H1 (cell line): ENCODE data around the gene CANT1. TPM values are rescaled to one million over a fixed set of nuclear protein-coding genes. Genes with fewer than 3 reads are reported as not detected.

Experiments
- CTCF ChIA-PET: fragments of 300-600 bp; sonication (Branson Sonifier 250); formaldehyde crosslinking; loops from one replicate; lab custom pipeline; 2021; ENCODE audit not compliant: partially characterized antibody; lab: Charles Lee
- POLR2A ChIA-PET: fragments of 300-600 bp; sonication (Branson Sonifier 250); formaldehyde crosslinking; loops from one replicate; lab custom pipeline; 2021; ENCODE audit warnings: inconsistent platforms; ENCODE audit not compliant: partially characterized antibody; lab: Charles Lee
- DNase-seq, 2 experiments: peaks; one replicate each; pipeline versions ENCODE4 v3.0.0 to v3.0.0-alpha.2; 2010 to 2022; ENCODE audit warnings: low spot score in 2 of 2, low read depth in 1 of 2, mixed read lengths in 1 of 2
- FAIRE-seq: peaks from 2 replicates; lab custom pipeline; 2011; peaks lifted over from hg19 to GRCh38; lab: Jason Lieb, UNC
- H2AFZ ChIP-seq: 2 replicates; pipeline ENCODE4 v1.8.1; 2012; ENCODE audit warnings: low read length, inconsistent platforms
- H2AK5ac ChIP-seq: 2 replicates; pipeline ENCODE4 v1.6.1; 2013; ENCODE audit warnings: low read depth, low read length
- H2BK120ac ChIP-seq: replicated peaks from 2 replicates; pipeline ENCODE3; 2013; ENCODE audit warnings: low read depth, low read length, inconsistent platforms
- H2BK12ac ChIP-seq: 2 replicates; pipeline ENCODE4 v1.6.1; 2013; ENCODE audit warnings: low read depth, low read length
- H2BK15ac ChIP-seq: 2 replicates; pipeline ENCODE4 v1.6.1; 2013; ENCODE audit warnings: low read length
- H2BK20ac ChIP-seq: 2 replicates; pipeline ENCODE4 v1.6.1; 2013; ENCODE audit warnings: low read length
- H2BK5ac ChIP-seq: 2 replicates; pipeline ENCODE4 v1.6.1; 2013; ENCODE audit warnings: low read depth, low read length
- H3K14ac ChIP-seq: 2 replicates; pipeline ENCODE4 v1.6.1; 2013; ENCODE audit warnings: inconsistent platforms; ENCODE audit not compliant: insufficient read length
- H3K18ac ChIP-seq: 2 replicates; pipeline ENCODE4 v1.6.1; 2013; ENCODE audit warnings: low read length; ENCODE audit errors: extremely low read depth
- H3K23ac ChIP-seq: 2 replicates; pipeline ENCODE4 v1.6.1; 2013; ENCODE audit warnings: inconsistent platforms; ENCODE audit not compliant: insufficient read length
- H3K23me2 ChIP-seq: 2 replicates; pipeline ENCODE4 v1.6.1; 2013; ENCODE audit warnings: low read depth, low read length
- H3K27ac ChIP-seq: 2 replicates; pipeline ENCODE4 v1.6.1; 2011; ENCODE audit warnings: low read depth, low read length, inconsistent platforms
- H3K27me3 ChIP-seq, 4 experiments: replicated peaks in 1 of 4; 1 replicate in 1 of 4; 2 replicates in 3 of 4; pipeline versions ENCODE4 v1.6.1 to v1.8.1; 2011 to 2013; ENCODE audit warnings: low read length in 3 of 4, mild to moderate bottlenecking in 3 of 4, inconsistent platforms in 2 of 4, mixed read lengths in 2 of 4, moderate library complexity in 1 of 4; ENCODE audit not compliant: control insufficient read depth in 3 of 4, insufficient read depth in 3 of 4; ENCODE audit errors: extremely low read depth in 1 of 4
- H3K36me3 ChIP-seq, 4 experiments: 2 replicates each; pipeline versions ENCODE4 v1.6.1 to v1.8.1; 2011 to 2013; ENCODE audit warnings: mild to moderate bottlenecking in 4 of 4, low read length in 3 of 4, moderate library complexity in 2 of 4, control low read depth in 1 of 4, inconsistent platforms in 1 of 4; ENCODE audit not compliant: insufficient read depth in 4 of 4, control insufficient read depth in 2 of 4
- H3K4ac ChIP-seq: replicated peaks from 2 replicates; pipeline ENCODE3; 2013; ENCODE audit warnings: low read length, low read depth, mixed read lengths, inconsistent platforms; ENCODE audit not compliant: insufficient read length
- H3K4me1 ChIP-seq, 4 experiments: replicated peaks in 1 of 4; 1 replicate in 1 of 4; 2 replicates in 3 of 4; pipeline versions ENCODE4 v1.6.1 to v1.8.1; 2011 to 2013; ENCODE audit warnings: low read length in 3 of 4, inconsistent platforms in 2 of 4, mixed read lengths in 1 of 4; ENCODE audit not compliant: insufficient read depth in 4 of 4, control insufficient read depth in 3 of 4
- H3K4me2 ChIP-seq, 2 experiments: 2 replicates each; pipeline versions ENCODE4 v1.6.1 to v1.8.1; 2011 to 2013; ENCODE audit warnings: low read depth in 2 of 2, low read length in 2 of 2, control low read depth in 1 of 2, inconsistent platforms in 1 of 2, mild to moderate bottlenecking in 1 of 2; ENCODE audit not compliant: insufficient read depth in 1 of 2
- H3K4me3 ChIP-seq, 4 experiments: fragments of 200-600, 300-600 bp in 1 of 4; sonication (generic), shearing (Covaris generic), sonication (Bioruptor Twin) in 1 of 4; 2 replicates each; pipeline versions ENCODE4 v1.5.1 to v1.8.1; 2011 to 2016; ENCODE audit warnings: low read length in 4 of 4, low read depth in 3 of 4, control low read depth in 2 of 4, inconsistent platforms in 2 of 4, mild to moderate bottlenecking in 2 of 4, mixed read lengths in 1 of 4, moderate library complexity in 1 of 4; ENCODE audit not compliant: insufficient read depth in 2 of 4; ENCODE audit errors: extremely low read depth in 1 of 4
- H3K56ac ChIP-seq: replicated peaks from 2 replicates; pipeline ENCODE3; 2013; ENCODE audit warnings: low read depth, mild to moderate bottlenecking, mixed read lengths, low read length, inconsistent platforms; ENCODE audit not compliant: insufficient read length
- H3K79me1 ChIP-seq: 2 replicates; pipeline ENCODE4 v1.6.1; 2013; ENCODE audit warnings: low read depth, low read length, control low read depth
- H3K79me2 ChIP-seq, 2 experiments: 2 replicates each; pipeline versions ENCODE4 v1.6.1 to v1.8.1; 2012 to 2013; ENCODE audit warnings: low read length in 2 of 2, mild to moderate bottlenecking in 2 of 2, inconsistent platforms in 1 of 2; ENCODE audit not compliant: insufficient read depth in 2 of 2, control insufficient read depth in 1 of 2
- H3K9ac ChIP-seq, 4 experiments: replicated peaks in 1 of 4; 1 replicate in 1 of 4; 2 replicates in 3 of 4; pipeline versions ENCODE4 v1.6.1 to v1.8.1; 2011 to 2013; ENCODE audit warnings: low read depth in 3 of 4, low read length in 3 of 4, control low read depth in 2 of 4, mild to moderate bottlenecking in 2 of 4, moderate library complexity in 2 of 4, inconsistent platforms in 1 of 4; ENCODE audit errors: extremely low read depth in 1 of 4
- H3K9me3 ChIP-seq, 2 experiments: 2 replicates each; pipeline versions ENCODE4 v1.6.1 to v1.8.1; 2012 to 2013; ENCODE audit warnings: mild to moderate bottlenecking in 2 of 2, moderate library complexity in 2 of 2, control low read depth in 1 of 2, inconsistent platforms in 1 of 2, low read depth in 1 of 2, low read length in 1 of 2, mixed read lengths in 1 of 2; ENCODE audit not compliant: insufficient read depth in 2 of 2
- H4K20me1 ChIP-seq, 2 experiments: replicated peaks in 1 of 2; 2 replicates each; pipeline versions ENCODE3 to v1.8.1; 2011 to 2013; ENCODE audit warnings: inconsistent platforms in 2 of 2, low read length in 2 of 2, mild to moderate bottlenecking in 1 of 2; ENCODE audit not compliant: insufficient read depth in 2 of 2, control insufficient read depth in 1 of 2
- H4K5ac ChIP-seq: 2 replicates; pipeline ENCODE4 v1.6.1; 2013; ENCODE audit warnings: low read length, low read depth, mixed read lengths, inconsistent platforms; ENCODE audit not compliant: insufficient read length
- H4K8ac ChIP-seq: 2 replicates; pipeline ENCODE4 v1.8.0; 2013; ENCODE audit warnings: mild to moderate bottlenecking, moderate library complexity, low read length, inconsistent platforms; ENCODE audit not compliant: insufficient read depth; ENCODE audit errors: extremely low read depth
- H4K91ac ChIP-seq: replicated peaks from 2 replicates; pipeline ENCODE3; 2013; ENCODE audit warnings: low read length, mixed read lengths, inconsistent platforms; ENCODE audit not compliant: insufficient read length
- CHD1 ChIP-seq: IDR thresholded peaks from 2 replicates; pipeline ENCODE4 v1.6.1; 2012; ENCODE audit warnings: low read depth, low read length, improper control_type of control experiment
- CTBP2 ChIP-seq: IDR thresholded peaks from 2 replicates; pipeline ENCODE4 v1.7.0; 2011; ENCODE audit warnings: borderline replicate concordance, mild to moderate bottlenecking, moderate library complexity, mixed read lengths, low read length; ENCODE audit not compliant: insufficient read depth, insufficient read length
- FOSL1 ChIP-seq: IDR thresholded peaks from 2 replicates; pipeline ENCODE4 v1.6.1; 2011; ENCODE audit warnings: mild to moderate bottlenecking, low read depth, low read length, moderate library complexity; ENCODE audit not compliant: insufficient read depth
- GABPA ChIP-seq: IDR thresholded peaks from 2 replicates; pipeline ENCODE4 v1.6.1; 2011; ENCODE audit warnings: mild to moderate bottlenecking, low read length, moderate library complexity, borderline replicate concordance; ENCODE audit not compliant: insufficient read depth
- HDAC2 ChIP-seq, 2 experiments: fragments of 300-600 bp in 1 of 2; sonication (generic) in 1 of 2; IDR thresholded peaks; 2 replicates each; pipeline ENCODE4 v1.6.1; 2011 to 2012; ENCODE audit warnings: low read depth in 2 of 2, low read length in 2 of 2, mild to moderate bottlenecking in 2 of 2, moderate library complexity in 2 of 2, borderline replicate concordance in 1 of 2, inconsistent platforms in 1 of 2
- JUND ChIP-seq: IDR thresholded peaks from 2 replicates; pipeline ENCODE4 v1.6.1; 2011; ENCODE audit warnings: mild to moderate bottlenecking, improper control_type of control experiment, low read length
- KDM4A ChIP-seq: IDR thresholded peaks from one replicate; pipeline ENCODE4 v1.7.1; 2012; ENCODE audit warnings: low read depth, mild to moderate bottlenecking, moderate library complexity, low read length, inconsistent platforms; ENCODE audit not compliant: severe bottlenecking
- SP1 ChIP-seq: IDR thresholded peaks from 2 replicates; pipeline ENCODE4 v1.6.1; 2011; ENCODE audit warnings: low read depth, low read length
- TAF1 ChIP-seq: IDR thresholded peaks from 2 replicates; pipeline ENCODE4 v1.6.1; 2011; ENCODE audit warnings: mild to moderate bottlenecking, low read depth, low read length
- YY1 ChIP-seq: IDR thresholded peaks from 2 replicates; pipeline ENCODE4 v1.6.1; 2011; ENCODE audit warnings: low read depth, mild to moderate bottlenecking, low read length
- WGBS, 2 experiments: shearing (Covaris generic) in 1 of 2; methylation state at CpG; one replicate each; pipeline versions ENCODE4 v1.1.6 to v1.1.7; 2013 to 2015; ENCODE audit warnings: low lambda C conversion rate in 2 of 2, mixed read lengths in 2 of 2, inconsistent platforms in 1 of 2, low coverage in 1 of 2, missing lambda C conversion rate in 1 of 2; ENCODE audit not compliant: insufficient replicate concordance in 2 of 2, insufficient coverage in 1 of 2, insufficient read length in 1 of 2; ENCODE audit errors: extremely low coverage in 1 of 2, missing lambda C conversion rate in 1 of 2; 5-methylcytosine and 5-hydroxymethylcytosine counted together
- polyA plus RNA-seq, 7 experiments: library from polyadenylated mRNA; depleted of rRNA in 3 of 7; stranded (reverse) in 5 of 7; unstranded in 2 of 7; fragments of >200 nt in 5 of 7; fragments of 200-250 nt in 2 of 7; gene quantifications; 1 replicate in 5 of 7; 2 replicates in 1 of 7; 4 replicates in 1 of 7; pipeline versions ENCODE4 v1.2.1 to v1.2.3, GENCODE V29; 2011 to 2013; ENCODE audit warnings: missing spikeins in 2 of 7, mixed read lengths in 2 of 7
- total RNA-seq: library from RNA; stranded (reverse); fragmentation: NEBNext Ultra II Directional; extraction: Animal tissue kit (Norgen Biotek cat#: 25700); gene quantifications from 2 replicates; pipeline ENCODE4 v1.2.1, GENCODE V29; 2021
- TF ChIP-seq, protein P1 (sequence below): IDR thresholded peaks from 2 replicates; pipeline ENCODE4 v1.6.1; 2012; ENCODE audit warnings: low read length, inconsistent platforms

The CANT1 gene
- total and polyA plus RNA-seq, 2 of the 8 experiments (the other 6 are each of a cell fraction or from before 2014, with no cell fraction given) = 23.0 to 32.6 TPM

GRCh38 chr17:79036181-79036580, 26.6 kb upstream of the CANT1 start:
- no peak overlapping the region for H2BK15ac ChIP-seq
- FAIRE-seq (no peak), DNase-seq (no peak)
- peaks cover 0 to 3% (median 1%) of the 10 kb centered on the region in 4 experiments; a peak in 3 of 7 replicates for H3K27me3 ChIP-seq
- WGBS, 2 experiments = 93% methylated on average over 6 of the region's 6 CpGs; no CpG with 5 or more reads in 1 of the 2 experiments
- POLR2A ChIA-PET = no interaction called here
- no peaks in the 10 kb centered on the region for H3K79me2 ChIP-seq
- H3K9ac ChIP-seq = no peak overlapping the region
- no peak overlapping the region for H2BK12ac ChIP-seq
- H2BK120ac ChIP-seq = no peak overlapping the region
- no peaks in the 10 kb centered on the region for H3K23me2 ChIP-seq
- no peak overlapping the region for H3K56ac ChIP-seq
- no peak overlapping the region for H4K5ac ChIP-seq
- no peak for TF ChIP-seq CTBP2
- TF ChIP-seq FOSL1 = no peak
- no peak for TF ChIP-seq CHD1
- no peak for TF ChIP-seq HDAC2 (IDR thresholded peaks at IDR 0.05; ENCODE audit: borderline replicate concordance in 1 of 2, low read depth in 2 of 2, low read length in 2 of 2)
- TF ChIP-seq KDM4A = no peak
- TF ChIP-seq YY1 = no peak
- TF ChIP-seq, protein P1, sequence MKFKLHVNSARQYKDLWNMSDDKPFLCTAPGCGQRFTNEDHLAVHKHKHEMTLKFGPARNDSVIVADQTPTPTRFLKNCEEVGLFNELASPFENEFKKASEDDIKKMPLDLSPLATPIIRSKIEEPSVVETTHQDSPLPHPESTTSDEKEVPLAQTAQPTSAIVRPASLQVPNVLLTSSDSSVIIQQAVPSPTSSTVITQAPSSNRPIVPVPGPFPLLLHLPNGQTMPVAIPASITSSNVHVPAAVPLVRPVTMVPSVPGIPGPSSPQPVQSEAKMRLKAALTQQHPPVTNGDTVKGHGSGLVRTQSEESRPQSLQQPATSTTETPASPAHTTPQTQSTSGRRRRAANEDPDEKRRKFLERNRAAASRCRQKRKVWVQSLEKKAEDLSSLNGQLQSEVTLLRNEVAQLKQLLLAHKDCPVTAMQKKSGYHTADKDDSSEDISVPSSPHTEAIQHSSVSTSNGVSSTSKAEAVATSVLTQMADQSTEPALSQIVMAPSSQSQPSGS = no peak
- no peak for TF ChIP-seq JUND
- TF ChIP-seq SP1 = no peak
- no peak for TF ChIP-seq GABPA
- TF ChIP-seq TAF1 = no peak
- H2AFZ ChIP-seq = no peak overlapping the region
- no peak overlapping the region for H3K18ac ChIP-seq
- H3K4ac ChIP-seq = no peak overlapping the region
- no peak overlapping the region for H3K23ac ChIP-seq
- no peaks in the 10 kb centered on the region for H3K36me3 ChIP-seq
- H2BK5ac ChIP-seq = no peak overlapping the region
- no peaks in the 10 kb centered on the region for H3K79me1 ChIP-seq
- H4K20me1 ChIP-seq = peaks cover 0 to 2% of the 10 kb centered on the region in 2 experiments
- H3K27ac ChIP-seq = no peak overlapping the region
- H3K4me1 ChIP-seq = no peaks in the 10 kb centered on the region
- H2BK20ac ChIP-seq = no peak overlapping the region
- H3K9me3 ChIP-seq = no peaks in the 10 kb centered on the region
- CTCF ChIA-PET = interaction anchor here (0.6 to 6.8 kb wide), 10 partner anchors 9 to 357 kb away, joined by 3 to 63 read pairs (median 3); no protein-coding TSS in a partner anchor
- H3K14ac ChIP-seq = no peak overlapping the region
- no peak overlapping the region for H4K91ac ChIP-seq
- no peak overlapping the region for H4K8ac ChIP-seq
- no peak overlapping the region for H3K4me2 ChIP-seq
- H3K4me3 ChIP-seq = no peak overlapping the region
- H2AK5ac ChIP-seq = no peak overlapping the region
